HG03175 (cell line): Measurements from ENCODE around the gene SNX25.
A peak's percentile ranks its signal among the peaks of the same experiment; 100 is the strongest.

Experiments
- ATAC-seq: cut with Tn5 transposase; IDR thresholded peaks from one replicate; pipeline ENCODE4 v1.9.1; 2021; ENCODE audit warnings: mild to moderate bottlenecking, moderate library complexity; ENCODE audit not compliant: unreplicated experiment

Gene SNX25

DNA sequence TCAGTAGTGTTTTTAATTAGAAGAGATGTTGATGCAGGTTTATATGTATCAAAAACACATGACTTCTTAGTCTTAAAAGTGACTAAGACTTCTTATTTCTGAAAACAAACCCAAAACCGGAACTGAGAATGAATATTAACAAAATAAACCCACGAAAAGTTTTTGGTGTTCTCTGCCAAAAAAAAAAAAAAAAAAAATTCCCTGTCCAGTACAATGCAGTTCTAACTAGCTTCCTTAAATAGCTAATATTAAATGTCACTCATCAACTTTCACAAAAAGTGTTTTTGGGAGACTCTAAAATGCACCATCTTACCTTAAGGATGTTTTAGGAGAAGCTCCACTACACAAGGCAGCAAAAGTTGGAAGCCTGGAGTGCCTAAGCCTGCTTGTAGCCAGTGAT, 189.2 kb downstream of the SNX25 start:
- ATAC-seq = no peak

DNA sequence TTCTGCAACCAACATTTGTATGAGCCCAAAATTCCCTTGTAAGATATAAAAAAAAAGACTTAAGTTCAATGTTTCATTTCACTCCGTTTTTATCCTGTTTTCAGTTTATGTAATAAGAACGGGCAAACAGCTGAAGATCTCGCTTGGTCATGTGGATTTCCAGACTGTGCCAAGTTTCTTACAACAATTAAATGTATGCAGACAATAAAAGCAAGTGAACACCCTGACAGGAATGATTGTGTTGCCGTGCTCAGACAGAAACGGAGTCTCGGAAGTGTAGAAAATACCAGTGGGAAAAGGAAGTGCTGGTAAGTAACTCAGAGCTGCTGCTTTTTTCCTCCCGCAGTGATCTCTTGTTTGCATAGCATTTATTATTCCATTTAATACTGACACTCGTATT, 190.1 kb downstream of the SNX25 start:
- ATAC-seq = no peak

DNA sequence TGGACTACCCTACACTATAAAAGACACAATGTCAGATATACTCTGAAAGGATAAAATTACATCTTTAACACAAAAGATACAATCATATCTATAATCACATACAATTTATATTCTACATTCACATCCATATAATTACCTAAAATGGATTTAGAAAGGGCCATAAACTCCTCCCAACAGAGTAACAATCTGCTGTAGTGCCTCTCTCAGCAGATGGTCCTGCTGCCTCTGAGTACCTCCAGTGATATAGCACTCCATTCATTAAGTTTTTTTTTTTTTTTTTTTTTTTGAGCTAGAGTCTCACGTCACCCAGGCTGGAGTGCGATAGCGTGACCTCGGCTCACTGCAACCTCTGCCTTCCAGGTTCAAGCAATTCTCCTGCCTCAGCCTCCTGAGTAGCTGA, 194.6 kb downstream of the SNX25 start:
- no peak for ATAC-seq

GRCh38 chr4:185405296-185405999, 196.1 kb downstream of the SNX25 start:
- ATAC-seq = peak; percentile 85

GRCh38 chr4:185408432-185408831, 199.0 kb downstream of the SNX25 start:
- no peak for ATAC-seq

DNA sequence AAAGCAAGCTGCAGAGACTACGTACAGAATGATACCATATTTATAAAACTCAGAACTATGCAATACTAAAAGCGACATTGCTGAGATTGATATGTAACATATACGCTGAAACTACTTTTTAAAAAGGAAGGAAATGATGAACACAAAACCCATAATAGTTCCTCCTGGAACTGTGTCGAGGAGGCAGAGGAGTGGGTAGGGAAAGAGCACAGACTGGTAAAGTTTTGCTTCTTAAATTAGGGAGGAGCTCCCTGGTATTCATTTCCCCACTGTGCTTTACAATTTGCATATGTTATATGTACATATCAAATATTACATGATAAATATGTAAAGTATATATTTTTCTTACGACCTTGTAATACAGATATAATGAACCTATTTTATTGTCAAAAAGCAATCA, 202.5 kb downstream of the SNX25 start:
- ATAC-seq = no peak

DNA sequence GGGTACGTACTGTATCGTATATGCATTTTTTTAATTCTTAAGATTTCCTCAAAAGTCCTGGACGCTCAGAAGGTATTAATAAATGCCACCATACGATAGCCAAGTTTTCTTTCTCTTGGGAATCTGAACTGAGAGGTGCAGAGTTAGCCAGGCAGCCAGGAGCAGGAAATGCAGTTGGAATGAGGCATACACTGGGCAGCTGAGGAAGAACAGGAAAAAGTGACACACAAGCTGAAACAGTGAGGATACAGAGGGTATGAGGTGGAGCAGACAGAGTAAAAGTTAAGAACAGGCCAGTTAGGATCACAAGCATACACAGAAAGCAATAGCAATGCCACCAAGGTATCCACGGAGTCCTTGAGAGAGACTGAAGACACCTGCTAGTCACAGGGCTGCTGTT, 203.0 kb downstream of the SNX25 start:
- ATAC-seq = no peak
